Measurements from ENCODE around the gene LGALS4. TPM values are rescaled to one million over a fixed set of nuclear protein-coding genes. Genes with fewer than 3 reads are reported as not detected.
"Not testable (repeated sequence)": the region's sequence is repeated elsewhere in the genome, so short reads cannot be mapped to it uniquely, and the experiment has no call there.

The LGALS4 gene
- total RNA-seq, 1 experiment from 2014 or later, result not detected

DNA sequence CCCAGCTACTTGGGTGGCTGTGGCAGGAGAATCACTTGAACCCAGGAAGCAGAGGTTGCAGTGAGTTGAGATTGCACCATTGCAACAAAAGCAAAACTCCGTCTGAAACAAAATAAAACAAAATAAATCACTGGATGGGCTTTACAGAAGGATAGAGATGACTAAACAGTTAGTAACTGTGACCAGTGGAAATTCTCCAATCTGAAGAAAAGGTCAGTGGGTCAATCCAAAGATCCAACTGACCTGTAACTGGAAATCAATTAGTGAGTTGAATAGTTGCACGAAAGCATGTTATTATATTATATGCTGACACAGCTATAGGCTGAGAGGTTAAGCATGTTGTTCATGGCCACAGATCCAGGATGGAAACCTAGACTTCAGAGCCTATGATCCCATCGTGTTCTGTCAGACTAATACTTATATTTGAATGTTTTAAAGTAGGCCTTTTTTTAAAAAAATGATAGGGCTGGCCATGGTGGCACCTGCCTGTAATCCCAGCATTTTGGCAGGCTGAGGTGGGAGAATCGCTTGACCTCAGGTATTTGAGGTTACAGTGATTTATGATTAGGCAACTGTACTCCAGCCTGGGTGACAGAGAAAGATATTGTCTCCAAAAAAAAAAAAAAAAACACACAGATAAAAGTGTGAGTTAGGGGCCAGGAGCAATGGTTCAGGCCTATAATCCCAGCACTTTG lies 17.4 kb upstream of the LGALS4 start:
- H3K4me3 Mint-ChIP-seq (ENCODE audit: unreplicated experiment), result peak overlapping the region; percentile 77
- H3K36me3 Mint-ChIP-seq (ENCODE audit: insufficient read depth, unreplicated experiment), result peaks cover 44% of the 10 kb centered on the region
- DNase-seq (ENCODE audit: unreplicated experiment), result peak; percentile 42
- TF ChIP-seq, protein P1, sequence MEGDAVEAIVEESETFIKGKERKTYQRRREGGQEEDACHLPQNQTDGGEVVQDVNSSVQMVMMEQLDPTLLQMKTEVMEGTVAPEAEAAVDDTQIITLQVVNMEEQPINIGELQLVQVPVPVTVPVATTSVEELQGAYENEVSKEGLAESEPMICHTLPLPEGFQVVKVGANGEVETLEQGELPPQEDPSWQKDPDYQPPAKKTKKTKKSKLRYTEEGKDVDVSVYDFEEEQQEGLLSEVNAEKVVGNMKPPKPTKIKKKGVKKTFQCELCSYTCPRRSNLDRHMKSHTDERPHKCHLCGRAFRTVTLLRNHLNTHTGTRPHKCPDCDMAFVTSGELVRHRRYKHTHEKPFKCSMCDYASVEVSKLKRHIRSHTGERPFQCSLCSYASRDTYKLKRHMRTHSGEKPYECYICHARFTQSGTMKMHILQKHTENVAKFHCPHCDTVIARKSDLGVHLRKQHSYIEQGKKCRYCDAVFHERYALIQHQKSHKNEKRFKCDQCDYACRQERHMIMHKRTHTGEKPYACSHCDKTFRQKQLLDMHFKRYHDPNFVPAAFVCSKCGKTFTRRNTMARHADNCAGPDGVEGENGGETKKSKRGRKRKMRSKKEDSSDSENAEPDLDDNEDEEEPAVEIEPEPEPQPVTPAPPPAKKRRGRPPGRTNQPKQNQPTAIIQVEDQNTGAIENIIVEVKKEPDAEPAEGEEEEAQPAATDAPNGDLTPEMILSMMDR (IDR thresholded peaks at IDR 0.05; ENCODE audit: unreplicated experiment), result no peak
- no peaks in the 10 kb centered on the region for H3K27me3 Mint-ChIP-seq (ENCODE audit: insufficient read depth, unreplicated experiment)
- H3K4me1 Mint-ChIP-seq (ENCODE audit: insufficient read depth, unreplicated experiment), result peaks cover 17% of the 10 kb centered on the region
- ChIA-PET POLR2A (interaction anchor here (0.9 to 2.7 kb wide), 6 partner anchors 8 to 182 kb away, joined by 3 to 31 read pairs (median 4); partner anchors contain the start of gene ACTN4), CTCF (interaction anchor here (0.6 to 0.8 kb wide), 3 partner anchors 21 to 194 kb away, joined by 3 read pairs; no protein-coding TSS in a partner anchor)
- no peak overlapping the region for H3K27ac Mint-ChIP-seq (ENCODE audit: low read depth, unreplicated experiment)
- no peaks in the 10 kb centered on the region for H3K9me3 Mint-ChIP-seq (ENCODE audit: unreplicated experiment)
- intact Hi-C loops (cut with micrococcal nuclease), result loop anchor here (2.0 to 5.0 kb wide), 3 partner anchors 33 to 273 kb away; no protein-coding TSS in a partner anchor
- no TSS peak for BruUV-seq (replicated peaks)

DNA sequence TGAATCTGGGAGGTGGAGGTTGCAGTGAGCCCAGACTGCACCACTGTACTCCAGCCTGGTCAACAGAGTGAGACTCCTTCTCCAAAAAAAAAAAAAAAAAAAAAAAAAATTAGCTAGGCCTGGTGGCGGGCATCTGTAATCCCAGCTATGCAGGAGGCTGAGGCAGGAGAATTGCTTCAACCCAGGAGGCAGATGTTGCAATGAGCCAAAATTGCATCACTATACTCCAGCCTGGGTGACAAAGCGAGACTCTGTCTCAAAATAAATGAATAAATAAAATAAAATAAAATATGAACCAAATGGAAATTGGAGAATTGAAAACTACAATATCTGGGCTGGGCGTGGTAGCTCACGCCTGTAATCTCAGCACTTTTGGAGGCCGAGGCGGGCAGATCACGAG lies 16.5 kb upstream of the LGALS4 start:
- DNase-seq (ENCODE audit: unreplicated experiment), result peak; percentile 84
- peaks cover 53% of the 10 kb centered on the region for H3K36me3 Mint-ChIP-seq (ENCODE audit: insufficient read depth, unreplicated experiment)
- H3K27ac Mint-ChIP-seq (ENCODE audit: low read depth, unreplicated experiment); H3K27me3 Mint-ChIP-seq (ENCODE audit: insufficient read depth, unreplicated experiment); intact Hi-C loops (cut with micrococcal nuclease); BruUV-seq (replicated peaks); H3K4me3 Mint-ChIP-seq (ENCODE audit: unreplicated experiment); H3K9me3 Mint-ChIP-seq (ENCODE audit: unreplicated experiment): not testable (repeated sequence)
- CTCF ChIA-PET, result interaction anchor here (0.6 to 0.7 kb wide), 2 partner anchors 66 to 133 kb away, joined by 3 to 5 read pairs; no protein-coding TSS in a partner anchor
- peaks cover 17% of the 10 kb centered on the region for H3K4me1 Mint-ChIP-seq (ENCODE audit: insufficient read depth, unreplicated experiment)
- POLR2A ChIA-PET, result interaction anchor here (0.9 to 1.5 kb wide), 3 partner anchors 8 to 20 kb away, joined by 3 to 7 read pairs (median 4); no protein-coding TSS in a partner anchor

DNA sequence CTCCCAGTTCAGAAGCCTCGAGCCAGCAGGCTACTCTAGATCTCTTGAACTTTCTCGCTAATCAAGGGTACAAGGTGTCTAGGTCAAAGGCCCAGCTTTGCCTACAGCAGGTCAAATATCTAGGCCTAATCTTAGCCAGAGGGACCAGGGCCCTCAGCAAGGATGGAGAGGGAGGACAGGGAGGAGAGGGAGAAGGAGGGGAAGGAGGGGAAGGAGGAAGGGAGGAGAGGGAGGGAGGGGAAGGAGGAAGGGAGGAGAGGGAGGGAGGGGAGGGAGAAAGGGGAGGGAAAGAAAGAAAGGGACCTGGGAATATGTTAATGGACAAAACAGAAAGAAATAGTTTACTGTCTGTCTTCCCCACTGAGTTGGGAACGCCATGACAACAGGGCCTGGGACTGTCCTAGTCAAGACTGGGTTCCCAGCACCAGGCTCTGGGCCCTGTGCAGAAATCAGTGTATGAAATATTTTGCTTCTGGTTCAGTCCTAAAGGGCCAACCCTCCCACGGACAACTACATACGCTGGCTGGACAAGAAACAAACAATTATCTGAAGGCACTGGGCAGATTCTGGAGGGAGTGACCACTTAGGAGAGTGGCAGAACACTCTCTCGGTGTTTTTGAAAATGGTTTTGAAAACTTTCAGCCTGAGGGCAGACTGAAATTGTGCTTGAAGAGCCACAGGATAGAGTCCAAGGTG lies 14.3 kb upstream of the LGALS4 start:
- BruUV-seq (replicated peaks), result no TSS peak
- Mint-ChIP-seq H3K4me1 (ENCODE audit: insufficient read depth, unreplicated experiment) (peaks cover 13% of the 10 kb centered on the region), H3K27ac (ENCODE audit: low read depth, unreplicated experiment) (no peak overlapping the region), H3K9me3 (ENCODE audit: unreplicated experiment) (peaks cover 5% of the 10 kb centered on the region), H3K36me3 (ENCODE audit: insufficient read depth, unreplicated experiment) (peaks cover 61% of the 10 kb centered on the region), H3K4me3 (ENCODE audit: unreplicated experiment) (no peak overlapping the region), H3K27me3 (ENCODE audit: insufficient read depth, unreplicated experiment) (no peaks in the 10 kb centered on the region)
- intact Hi-C loops (cut with micrococcal nuclease), result no loop called here
- DNase-seq (ENCODE audit: unreplicated experiment), result no peak
- ChIA-PET POLR2A (interaction anchor here (0.5 kb wide), 2 partner anchors 11 to 17 kb away, joined by 3 to 5 read pairs; no protein-coding TSS in a partner anchor), CTCF (interaction anchor here (1.4 kb wide), 1 partner anchor 12 kb away, joined by 6 read pairs; no protein-coding TSS in a partner anchor)
- TF ChIP-seq, protein P1 (IDR thresholded peaks at IDR 0.05; ENCODE audit: unreplicated experiment), result no peak

DNA sequence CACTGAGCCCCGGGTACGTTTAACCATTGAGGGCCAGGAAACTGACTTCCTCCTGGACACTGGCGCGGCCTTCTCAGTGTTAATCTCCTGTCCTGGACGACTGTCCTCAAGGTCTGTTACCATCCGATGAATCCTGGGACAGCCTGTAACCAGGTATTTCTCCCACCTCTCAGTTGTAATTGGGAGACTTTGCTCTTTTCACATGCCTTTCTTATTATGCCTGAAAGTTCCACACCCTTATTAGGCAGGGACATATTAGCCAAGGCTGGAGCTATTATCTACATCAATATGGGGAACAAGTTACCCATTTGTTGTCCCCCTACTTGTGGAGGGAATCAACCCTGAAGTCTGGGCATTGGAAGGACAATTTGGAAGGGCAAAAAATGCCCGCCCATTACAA lies 13.2 kb upstream of the LGALS4 start:
- BruUV-seq (replicated peaks); H3K4me1 Mint-ChIP-seq (ENCODE audit: insufficient read depth, unreplicated experiment); H3K9me3 Mint-ChIP-seq (ENCODE audit: unreplicated experiment); intact Hi-C loops (cut with micrococcal nuclease); CTCF ChIA-PET; DNase-seq (ENCODE audit: unreplicated experiment); POLR2A ChIA-PET; H3K27ac Mint-ChIP-seq (ENCODE audit: low read depth, unreplicated experiment); H3K27me3 Mint-ChIP-seq (ENCODE audit: insufficient read depth, unreplicated experiment); H3K4me3 Mint-ChIP-seq (ENCODE audit: unreplicated experiment): not testable (repeated sequence)
- peaks cover 61% of the 10 kb centered on the region for H3K36me3 Mint-ChIP-seq (ENCODE audit: insufficient read depth, unreplicated experiment)

DNA sequence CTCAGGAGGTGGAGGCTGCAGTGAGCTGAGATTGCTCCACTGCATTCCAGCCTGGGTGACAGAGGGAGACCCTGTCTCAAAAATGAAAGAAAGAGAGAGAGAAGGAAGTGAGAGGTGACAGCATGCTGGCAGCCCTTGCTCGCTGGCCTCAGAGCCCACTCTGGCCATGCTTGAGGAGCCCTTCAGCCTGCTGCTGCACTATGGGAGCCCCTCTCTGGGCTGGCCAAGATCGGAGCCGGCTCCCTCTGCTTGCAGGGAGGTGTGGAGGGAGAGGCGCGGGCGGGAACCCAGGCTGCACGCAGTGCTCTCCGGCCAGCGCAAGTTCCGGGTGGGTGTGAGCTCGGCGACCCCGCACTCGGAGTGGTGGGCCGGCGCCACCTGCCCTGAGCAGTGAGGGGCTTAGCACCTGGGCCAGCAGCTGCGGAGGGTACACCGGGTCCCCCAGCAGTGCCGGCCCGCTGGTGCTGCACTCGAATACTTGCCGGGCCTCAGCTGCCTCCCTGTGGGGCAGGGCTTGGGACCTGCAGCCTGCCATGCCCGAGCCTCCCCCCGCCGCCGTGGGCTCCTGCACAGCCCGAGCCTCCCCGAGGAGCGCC lies 8.6 kb upstream of the LGALS4 start:
- CTCF ChIA-PET, result interaction anchor here (0.7 kb wide), 1 partner anchor 424 kb away, joined by 3 read pairs; no protein-coding TSS in a partner anchor
- peaks cover 38% of the 10 kb centered on the region for H3K36me3 Mint-ChIP-seq (ENCODE audit: insufficient read depth, unreplicated experiment)

More for the DNA sequence above, 8.6 kb upstream of the LGALS4 start:
- BruUV-seq (replicated peaks); DNase-seq (ENCODE audit: unreplicated experiment); H3K9me3 Mint-ChIP-seq (ENCODE audit: unreplicated experiment); H3K4me3 Mint-ChIP-seq (ENCODE audit: unreplicated experiment); H3K4me1 Mint-ChIP-seq (ENCODE audit: insufficient read depth, unreplicated experiment); intact Hi-C loops (cut with micrococcal nuclease); H3K27ac Mint-ChIP-seq (ENCODE audit: low read depth, unreplicated experiment); H3K27me3 Mint-ChIP-seq (ENCODE audit: insufficient read depth, unreplicated experiment): not testable (repeated sequence)
- POLR2A ChIA-PET, result interaction anchor here (1.5 kb wide), 1 partner anchor 56 kb away, joined by 3 read pairs; no protein-coding TSS in a partner anchor

Measured in MCF 10A (cell line).